ENCODE data around the gene TIPARP. TPM values are rescaled to one million over a fixed set of nuclear protein-coding genes. Genes with fewer than 3 reads are reported as not detected.
A peak's percentile ranks its signal among the peaks of the same experiment; 100 is the strongest.

Gene TIPARP
- total RNA-seq, 4 donors from 2014 or later: 39.7 to 90.8 (median 52.2) TPM

GRCh38 chr3:156630081-156630772 is 44.2 kb upstream of the TIPARP start:
- H3K4me1 ChIP-seq: no peaks in the 10 kb centered on the region
- H3K36me3 ChIP-seq: no peaks in the 10 kb centered on the region
- TF ChIP-seq CTCF (IDR thresholded peaks at IDR 0.05): no peak
- H3K27me3 ChIP-seq: no peaks in the 10 kb centered on the region
- no peak overlapping the region for H3K4me3 ChIP-seq
- DNase-seq: no peak
- no peak overlapping the region for H3K27ac ChIP-seq
- no peaks in the 10 kb centered on the region for H3K9me3 ChIP-seq

GRCh38 chr3:156630773-156631093 is 43.7 kb upstream of the TIPARP start:
- DNase-seq: no peak
- Histone ChIP-seq H3K9me3 (no peaks in the 10 kb centered on the region), H3K4me3 (no peak overlapping the region), H3K27me3 (no peaks in the 10 kb centered on the region), H3K27ac (no peak overlapping the region), H3K4me1 (no peaks in the 10 kb centered on the region), H3K36me3 (no peaks in the 10 kb centered on the region)
- TF ChIP-seq POLR2A (IDR thresholded peaks at IDR 0.05): no peak
- no peak for TF ChIP-seq CTCF (IDR thresholded peaks at IDR 0.05)

GRCh38 chr3:156631323-156631722 is 43.1 kb upstream of the TIPARP start:
- Histone ChIP-seq H3K4me1 (no peaks in the 10 kb centered on the region), H3K9me3 (no peaks in the 10 kb centered on the region)

GRCh38 chr3:156632601-156633000 is 41.8 kb upstream of the TIPARP start:
- H3K4me1 ChIP-seq: no peaks in the 10 kb centered on the region
- no peak for TF ChIP-seq POLR2A (IDR thresholded peaks at IDR 0.05)
- TF ChIP-seq CTCF (IDR thresholded peaks at IDR 0.05): no peak
- H3K4me3 ChIP-seq: no peak overlapping the region
- no peak overlapping the region for H3K27ac ChIP-seq
- no peak for DNase-seq
- no peaks in the 10 kb centered on the region for H3K27me3 ChIP-seq
- no peaks in the 10 kb centered on the region for H3K9me3 ChIP-seq
- no peaks in the 10 kb centered on the region for H3K36me3 ChIP-seq

More at GRCh38 chr3:156631323-156631722, 43.1 kb upstream of the TIPARP start:
- H3K4me3 ChIP-seq: no peak overlapping the region
- DNase-seq: no peak
- no peaks in the 10 kb centered on the region for H3K27me3 ChIP-seq
- no peak overlapping the region for H3K27ac ChIP-seq
- no peaks in the 10 kb centered on the region for H3K36me3 ChIP-seq
- TF ChIP-seq CTCF (IDR thresholded peaks at IDR 0.05): no peak
- no peak for TF ChIP-seq POLR2A (IDR thresholded peaks at IDR 0.05)

- Histone ChIP-seq H3K4me3 (no peak overlapping the region), H3K27ac (peak overlapping the region in 1 of 4 donors; percentile 23), H3K4me1 (no peaks in the 10 kb centered on the region), H3K36me3 (no peaks in the 10 kb centered on the region), H3K27me3 (no peaks in the 10 kb centered on the region), H3K9me3 (no peaks in the 10 kb centered on the region)
- TF ChIP-seq POLR2A (IDR thresholded peaks at IDR 0.05): no peak
- no peak for TF ChIP-seq CTCF (IDR thresholded peaks at IDR 0.05)
- no peak for DNase-seq
Measured at GRCh38 chr3:156633335-156633734, 41.1 kb upstream of the TIPARP start.

GRCh38 chr3:156635034-156635433 is 39.4 kb upstream of the TIPARP start:
- no peak overlapping the region for H3K4me3 ChIP-seq
- no peaks in the 10 kb centered on the region for H3K4me1 ChIP-seq
- H3K9me3 ChIP-seq: no peaks in the 10 kb centered on the region
- TF ChIP-seq CTCF (IDR thresholded peaks at IDR 0.05) (no peak), POLR2A (IDR thresholded peaks at IDR 0.05) (no peak)
- H3K27ac ChIP-seq: no peak overlapping the region
- no peak for DNase-seq
- no peaks in the 10 kb centered on the region for H3K36me3 ChIP-seq
- H3K27me3 ChIP-seq: no peaks in the 10 kb centered on the region
